ENCODE data around the gene CD200R1L. TPM values are rescaled to one million over a fixed set of nuclear protein-coding genes. Genes with fewer than 3 reads are reported as not detected.

The CD200R1L gene
- total RNA-seq, 4 donors from 2014 or later = not detected

DNA sequence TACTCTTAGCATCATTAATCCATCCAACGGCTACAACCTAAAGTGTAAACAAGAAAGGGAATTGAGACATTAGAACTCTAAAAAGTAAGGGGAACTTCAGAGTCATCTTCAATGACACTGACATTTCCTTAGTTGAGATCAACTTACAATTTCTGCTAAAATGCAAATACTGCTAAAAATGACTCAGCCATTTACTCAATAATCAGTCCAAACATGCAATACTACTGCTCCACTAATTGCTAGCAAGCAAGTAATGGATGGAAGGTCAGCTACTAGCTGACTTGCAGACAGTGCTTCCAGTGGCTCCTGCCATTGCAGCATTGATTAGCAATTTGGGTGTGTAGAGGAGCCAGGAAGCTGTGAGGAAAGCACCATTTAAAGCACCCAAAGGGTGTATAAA is 28.4 kb downstream of the CD200R1L start:
- Histone ChIP-seq H3K36me3 (no peaks in the 10 kb centered on the region), H3K4me3 (no peak overlapping the region), H3K4me1 (peaks cover 0 to 11% (median 3%) of the 10 kb centered on the region in 4 donors), H3K27ac (no peak overlapping the region), H3K9me3 (no peaks in the 10 kb centered on the region), H3K27me3 (no peaks in the 10 kb centered on the region)
- in situ Hi-C loops (cut with MboI; ENCODE audit: low pct_ligation_motif_present in 1 of 4, low pct_unique_long_range_greater_than_20kb in 1 of 4, low sequenced_read_pairs in 3 of 4) (loop anchor here in 3 of 4 donors (10.0 kb wide), 1 partner anchor 173 kb away; the partner anchor contains the start of gene CCDC80 (in 3 of the 3)), intact Hi-C loops (cut with DNase I; ENCODE audit: low total_unique reads) (loop anchor here (10.0 kb wide), 1 partner anchor 83 kb away; no protein-coding TSS in a partner anchor)
- WGBS, 2 donors (ENCODE audit: low coverage in 1 of 2) = 53 to 67% methylated on average over 1 of the region's 1 CpG
- TF ChIP-seq, protein P1, sequence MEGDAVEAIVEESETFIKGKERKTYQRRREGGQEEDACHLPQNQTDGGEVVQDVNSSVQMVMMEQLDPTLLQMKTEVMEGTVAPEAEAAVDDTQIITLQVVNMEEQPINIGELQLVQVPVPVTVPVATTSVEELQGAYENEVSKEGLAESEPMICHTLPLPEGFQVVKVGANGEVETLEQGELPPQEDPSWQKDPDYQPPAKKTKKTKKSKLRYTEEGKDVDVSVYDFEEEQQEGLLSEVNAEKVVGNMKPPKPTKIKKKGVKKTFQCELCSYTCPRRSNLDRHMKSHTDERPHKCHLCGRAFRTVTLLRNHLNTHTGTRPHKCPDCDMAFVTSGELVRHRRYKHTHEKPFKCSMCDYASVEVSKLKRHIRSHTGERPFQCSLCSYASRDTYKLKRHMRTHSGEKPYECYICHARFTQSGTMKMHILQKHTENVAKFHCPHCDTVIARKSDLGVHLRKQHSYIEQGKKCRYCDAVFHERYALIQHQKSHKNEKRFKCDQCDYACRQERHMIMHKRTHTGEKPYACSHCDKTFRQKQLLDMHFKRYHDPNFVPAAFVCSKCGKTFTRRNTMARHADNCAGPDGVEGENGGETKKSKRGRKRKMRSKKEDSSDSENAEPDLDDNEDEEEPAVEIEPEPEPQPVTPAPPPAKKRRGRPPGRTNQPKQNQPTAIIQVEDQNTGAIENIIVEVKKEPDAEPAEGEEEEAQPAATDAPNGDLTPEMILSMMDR (IDR thresholded peaks at IDR 0.05) = no peak
- TF ChIP-seq POLR2AphosphoS5 (IDR thresholded peaks at IDR 0.05) = no peak
- TF ChIP-seq POLR2A (IDR thresholded peaks at IDR 0.05) = no peak
- no peak for TF ChIP-seq EP300 (IDR thresholded peaks at IDR 0.05; ENCODE audit: low read depth)
- no peak for DNase-seq

DNA sequence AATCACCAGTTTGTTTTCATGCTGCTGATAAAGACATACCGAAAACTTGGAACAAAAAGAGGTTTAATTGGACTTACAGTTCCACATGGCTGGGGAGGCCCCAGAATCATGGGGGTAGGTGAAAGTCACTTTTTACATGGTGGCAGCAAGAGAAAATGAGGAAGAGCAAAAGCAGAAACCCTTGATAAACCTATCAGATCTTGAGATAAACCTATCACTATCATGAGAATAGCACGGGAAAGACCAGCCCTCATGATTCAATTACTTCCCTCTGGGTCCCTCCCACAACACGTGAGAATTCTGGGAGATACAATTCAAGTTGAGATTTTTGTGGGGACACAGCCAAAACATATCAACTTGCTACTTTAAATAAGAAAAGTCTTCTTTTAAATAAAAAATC is 28.9 kb downstream of the CD200R1L start:
- 28 to 40% methylated on average over 3 of the region's 3 CpGs for WGBS, 2 donors (ENCODE audit: low coverage in 1 of 2)
- no peak for DNase-seq
- Histone ChIP-seq H3K4me3 (no peak overlapping the region), H3K27me3 (no peaks in the 10 kb centered on the region), H3K36me3 (no peaks in the 10 kb centered on the region), H3K27ac (no peak overlapping the region), H3K4me1 (peaks cover 0 to 16% (median 5%) of the 10 kb centered on the region in 4 donors), H3K9me3 (no peaks in the 10 kb centered on the region)
- intact Hi-C loops (cut with DNase I; ENCODE audit: low total_unique reads) = loop anchor here (10.0 kb wide), 1 partner anchor 83 kb away; no protein-coding TSS in a partner anchor
- in situ Hi-C loops (cut with MboI; ENCODE audit: low pct_ligation_motif_present in 1 of 4, low pct_unique_long_range_greater_than_20kb in 1 of 4, low sequenced_read_pairs in 3 of 4) = loop anchor here in 3 of 4 donors (10.0 kb wide), 1 partner anchor 173 kb away; the partner anchor contains the start of gene CCDC80 (in 3 of the 3)
- TF ChIP-seq POLR2AphosphoS5 (IDR thresholded peaks at IDR 0.05) (no peak), POLR2A (IDR thresholded peaks at IDR 0.05) (no peak), EP300 (IDR thresholded peaks at IDR 0.05; ENCODE audit: low read depth) (no peak)
- TF ChIP-seq, protein P1 (IDR thresholded peaks at IDR 0.05) = no peak

DNA sequence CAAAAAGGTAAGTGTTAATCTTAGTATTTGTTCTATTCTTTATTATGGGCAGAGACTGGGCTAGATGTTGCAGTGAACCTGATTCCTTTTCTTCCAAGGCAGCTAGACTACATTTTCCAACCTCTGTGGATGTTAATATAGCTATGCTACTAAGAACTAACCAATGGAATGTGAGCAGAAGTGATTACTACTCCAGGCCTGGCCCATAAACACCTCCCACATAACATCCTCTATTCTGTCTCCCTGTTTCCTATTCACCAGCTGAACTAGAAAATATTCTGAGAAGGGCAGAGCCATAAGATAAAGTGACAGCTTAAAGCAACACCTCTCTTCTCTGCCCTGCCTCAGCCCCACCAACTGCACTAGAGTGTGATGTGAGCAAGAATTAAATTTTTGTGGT is 29.4 kb downstream of the CD200R1L start:
- H3K36me3 ChIP-seq = no peaks in the 10 kb centered on the region
- no peaks in the 10 kb centered on the region for H3K27me3 ChIP-seq
- TF ChIP-seq, protein P1 (IDR thresholded peaks at IDR 0.05) = no peak
- TF ChIP-seq POLR2AphosphoS5 (IDR thresholded peaks at IDR 0.05) (no peak), EP300 (IDR thresholded peaks at IDR 0.05; ENCODE audit: low read depth) (no peak), POLR2A (IDR thresholded peaks at IDR 0.05) (no peak)
- H3K4me3 ChIP-seq = no peak overlapping the region
- intact Hi-C loops (cut with DNase I; ENCODE audit: low total_unique reads) (loop anchor here (10.0 kb wide), 1 partner anchor 82 kb away; no protein-coding TSS in a partner anchor), in situ Hi-C loops (cut with MboI; ENCODE audit: low pct_ligation_motif_present in 1 of 4, low pct_unique_long_range_greater_than_20kb in 1 of 4, low sequenced_read_pairs in 3 of 4) (loop anchor here in 3 of 4 donors (10.0 kb wide), 1 partner anchor 172 kb away; the partner anchor contains the start of gene CCDC80 (in 3 of the 3))
- H3K27ac ChIP-seq = no peak overlapping the region
- peaks cover 0 to 21% (median 6%) of the 10 kb centered on the region in 4 donors for H3K4me1 ChIP-seq
- no peak for DNase-seq
- no peaks in the 10 kb centered on the region for H3K9me3 ChIP-seq

DNA sequence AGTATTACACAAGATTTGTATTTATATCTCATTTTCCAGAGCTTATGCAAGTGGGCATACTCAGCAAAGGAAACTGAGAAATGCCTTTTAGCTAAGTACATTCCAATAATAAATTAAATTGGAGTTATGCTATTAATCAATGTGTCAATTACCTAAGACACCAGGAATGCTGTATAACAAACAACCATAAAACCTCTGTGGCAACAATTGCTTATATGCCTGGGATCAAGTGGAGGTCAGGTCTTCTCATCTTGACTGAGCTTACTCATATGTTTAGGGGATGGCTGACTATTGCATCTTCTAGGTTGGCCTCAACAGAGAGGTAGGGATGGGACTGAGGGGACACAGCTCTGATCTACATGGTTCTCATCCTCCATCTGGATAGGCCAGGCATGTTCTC is 30.7 kb downstream of the CD200R1L start:
- in situ Hi-C loops (cut with MboI; ENCODE audit: low pct_ligation_motif_present in 1 of 4, low pct_unique_long_range_greater_than_20kb in 1 of 4, low sequenced_read_pairs in 3 of 4) = loop anchor here in 3 of 4 donors (10.0 kb wide), 1 partner anchor 171 kb away; the partner anchor contains the start of gene CCDC80 (in 3 of the 3)
- H3K27me3 ChIP-seq = no peaks in the 10 kb centered on the region
- no peaks in the 10 kb centered on the region for H3K36me3 ChIP-seq
- no peak overlapping the region for H3K27ac ChIP-seq
- intact Hi-C loops (cut with DNase I; ENCODE audit: low total_unique reads) = loop anchor here (10.0 kb wide), 1 partner anchor 81 kb away; no protein-coding TSS in a partner anchor
- no peaks in the 10 kb centered on the region for H3K9me3 ChIP-seq
- H3K4me1 ChIP-seq = peaks cover under 1 to 25% (median 10%) of the 10 kb centered on the region in 4 donors
- no peak for DNase-seq
- no peak overlapping the region for H3K4me3 ChIP-seq
- no peak for TF ChIP-seq POLR2A (IDR thresholded peaks at IDR 0.05)
- TF ChIP-seq POLR2AphosphoS5 (IDR thresholded peaks at IDR 0.05) = no peak
- TF ChIP-seq, protein P1 (IDR thresholded peaks at IDR 0.05) = no peak
- TF ChIP-seq EP300 (IDR thresholded peaks at IDR 0.05; ENCODE audit: low read depth) = no peak

Measured in transverse colon (tissue), 4 donors.